GM18868 (cell line): ENCODE data around the gene C1QTNF6.
"Not testable (repeated sequence)": the region's sequence is repeated elsewhere in the genome, so short reads cannot be mapped to it uniquely, and the experiment has no call there.

ENCODE experiments used
- ATAC-seq: cut with Tn5 transposase; IDR thresholded peaks from one replicate; pipeline ENCODE4 v1.9.1; 2021; ENCODE audit warnings: mild to moderate bottlenecking, moderate library complexity; ENCODE audit not compliant: unreplicated experiment

Gene C1QTNF6

GRCh38 chr22:37187891-37188761 lies at the start of gene C1QTNF6:
Gene C1QTNF6, minus strand, starts transcription at chr22:37188247. Its CDS starts 34 bp downstream, at chr22:37188213.
- no peak for ATAC-seq

GRCh38 chr22:37235897-37236607 lies 48.0 kb upstream of the C1QTNF6 start:
- ATAC-seq, result no peak

- ATAC-seq, result no peak
Observed at GRCh38 chr22:37234736-37235711, 47.0 kb upstream of the C1QTNF6 start.

- no peak for ATAC-seq
Observed at GRCh38 chr22:37233751-37234631, 45.9 kb upstream of the C1QTNF6 start.

- not testable (repeated sequence) for ATAC-seq
Observed at GRCh38 chr22:37233371-37233750, 45.3 kb upstream of the C1QTNF6 start.

GRCh38 chr22:37232140-37232998 lies 44.3 kb upstream of the C1QTNF6 start:
- ATAC-seq, result no peak

- ATAC-seq, result no peak
Observed at GRCh38 chr22:37231406-37232139, 43.5 kb upstream of the C1QTNF6 start.

GRCh38 chr22:37230673-37231405 lies 42.8 kb upstream of the C1QTNF6 start:
- ATAC-seq, result peak; percentile 47

- peak; percentile 55 for ATAC-seq
Observed at GRCh38 chr22:37229805-37230672, 42.0 kb upstream of the C1QTNF6 start.

- ATAC-seq, result no peak
Observed at GRCh38 chr22:37229012-37229804, 41.2 kb upstream of the C1QTNF6 start.

- no peak for ATAC-seq
Observed at GRCh38 chr22:37228106-37229011, 40.3 kb upstream of the C1QTNF6 start.

GRCh38 chr22:37226514-37226913 lies 38.5 kb upstream of the C1QTNF6 start:
- no peak for ATAC-seq

- no peak for ATAC-seq
Observed at GRCh38 chr22:37226087-37226486, 38.0 kb upstream of the C1QTNF6 start.

- ATAC-seq, result no peak
Observed at GRCh38 chr22:37225481-37225880, 37.4 kb upstream of the C1QTNF6 start.
